IPS DF 6.9 (cell line): Measurements from ENCODE around the gene BRK1.
"Not testable (repeated sequence)": the region's sequence is repeated elsewhere in the genome, so short reads cannot be mapped to it uniquely, and the experiment has no call there.

ENCODE experiments used
- DNase-seq: peaks from one replicate; pipeline ENCODE4 v3.0.0-alpha.2; 2013; ENCODE audit warnings: low read depth, low spot score
- H3K27ac ChIP-seq: one replicate; pipeline ENCODE4 v1.5.1; 2013; ENCODE audit warnings: low read length, control low read depth
- H3K27me3 ChIP-seq: 2 replicates; pipeline ENCODE4 v1.6.1; 2013; ENCODE audit warnings: mild to moderate bottlenecking, low read length; ENCODE audit not compliant: control insufficient read depth, insufficient read depth
- H3K36me3 ChIP-seq: 2 replicates; pipeline ENCODE4 v1.6.1; 2013; ENCODE audit warnings: low read length; ENCODE audit not compliant: control insufficient read depth, insufficient read depth
- H3K4me1 ChIP-seq: 2 replicates; pipeline ENCODE4 v1.6.1; 2013; ENCODE audit warnings: low read length; ENCODE audit not compliant: control insufficient read depth, insufficient read depth
- H3K4me3 ChIP-seq: 2 replicates; pipeline ENCODE4 v1.5.1; 2013; ENCODE audit warnings: mild to moderate bottlenecking, low read length
- H3K9me3 ChIP-seq: 2 replicates; pipeline ENCODE4 v1.6.1; 2013; ENCODE audit warnings: low read length, inconsistent platforms; ENCODE audit not compliant: control insufficient read depth, insufficient read depth
- WGBS: extraction: QIAGEN DNeasy Blood & Tissue Kit; methylation state at CpG from one replicate; pipeline ENCODE4 v1.1.7; 2013; ENCODE audit warnings: mixed read lengths, missing lambda C conversion rate; ENCODE audit not compliant: insufficient read length, insufficient coverage; 5-methylcytosine and 5-hydroxymethylcytosine counted together

Gene BRK1

GRCh38 chr3:10115326-10116137, at the start of gene BRK1:
TSS of gene BRK1 (plus strand) at chr3:10115675. CDS start at chr3:10115702, 27 bp downstream.
- Histone ChIP-seq H3K4me3 (peak within 1 kb of the TSS; percentile 77), H3K4me1 (no peaks in the 10 kb centered on the region), H3K9me3 (no peaks in the 10 kb centered on the region), H3K27me3 (no peaks in the 10 kb centered on the region), H3K27ac (no peak within 1 kb of the TSS), H3K36me3 (no peaks in the 10 kb centered on the region)
- peak; percentile 68 for DNase-seq
- no CpG with 5 or more reads among the region's 54 CpGs for WGBS

DNA sequence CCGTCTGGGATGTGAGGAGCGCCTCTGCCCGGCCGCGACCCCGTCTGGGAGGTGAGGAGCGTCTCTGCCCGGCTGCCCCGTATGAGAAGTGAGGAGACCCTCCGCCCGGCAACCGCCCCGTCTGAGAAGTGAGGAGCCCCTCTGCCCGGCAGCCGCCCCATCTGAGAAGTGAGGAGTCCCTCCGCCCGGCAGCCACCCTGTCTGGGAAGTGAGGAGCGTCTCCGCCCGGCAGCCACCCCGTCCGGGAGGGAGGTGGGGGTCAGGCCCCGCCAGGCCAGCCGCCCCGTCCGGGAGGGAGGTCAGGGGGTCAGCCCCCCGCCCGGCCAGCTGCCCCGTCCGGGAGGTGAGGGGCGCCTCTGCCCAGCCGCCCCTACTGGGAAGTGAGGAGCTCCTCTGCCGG, 45.4 kb upstream of the BRK1 start:
- not testable (repeated sequence) for H3K9me3 ChIP-seq, H3K36me3 ChIP-seq

GRCh38 chr3:10074666-10075065, 40.8 kb upstream of the BRK1 start:
- H3K4me1 ChIP-seq: no peaks in the 10 kb centered on the region
- H3K36me3 ChIP-seq: peaks cover 8% of the 10 kb centered on the region; the same call in 1 of the 2 replicates
- H3K9me3 ChIP-seq: no peaks in the 10 kb centered on the region
- DNase-seq: no peak
- no peak overlapping the region for H3K27ac ChIP-seq
- H3K4me3 ChIP-seq: no peak overlapping the region
- H3K27me3 ChIP-seq: no peaks in the 10 kb centered on the region

More for the DNA sequence above, 45.4 kb upstream of the BRK1 start:
- no CpG with 5 or more reads among the region's 33 CpGs for WGBS
- H3K4me3 ChIP-seq, DNase-seq, H3K27ac ChIP-seq, H3K27me3 ChIP-seq, H3K4me1 ChIP-seq: not testable (repeated sequence)

DNA sequence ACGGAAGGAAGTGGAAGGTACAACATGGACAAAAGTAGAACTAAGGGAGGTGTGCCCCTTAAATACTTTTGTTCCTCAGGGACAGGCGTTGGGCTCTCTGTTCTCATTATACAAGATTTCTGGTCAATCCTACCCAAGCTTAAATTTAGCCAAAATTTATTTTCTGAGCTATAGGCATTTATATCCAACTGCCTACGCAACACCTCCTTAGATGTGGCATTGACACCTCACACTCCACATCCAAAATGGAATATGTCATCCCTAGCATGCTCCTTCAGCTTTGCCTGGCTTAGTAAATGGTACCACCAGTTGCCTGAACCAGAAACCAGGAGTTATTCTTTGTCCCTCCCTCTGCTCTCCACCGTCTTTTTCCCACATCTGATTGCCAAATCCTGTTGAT, 33.6 kb upstream of the BRK1 start:
- H3K9me3 ChIP-seq: no peaks in the 10 kb centered on the region
- H3K4me1 ChIP-seq: no peaks in the 10 kb centered on the region
- WGBS: no CpG with 5 or more reads among the region's 4 CpGs
- no peak overlapping the region for H3K27ac ChIP-seq
- no peak overlapping the region for H3K4me3 ChIP-seq
- no peaks in the 10 kb centered on the region for H3K27me3 ChIP-seq
- DNase-seq: no peak
- H3K36me3 ChIP-seq: peaks cover 17% of the 10 kb centered on the region; the same call in 1 of the 2 replicates

DNA sequence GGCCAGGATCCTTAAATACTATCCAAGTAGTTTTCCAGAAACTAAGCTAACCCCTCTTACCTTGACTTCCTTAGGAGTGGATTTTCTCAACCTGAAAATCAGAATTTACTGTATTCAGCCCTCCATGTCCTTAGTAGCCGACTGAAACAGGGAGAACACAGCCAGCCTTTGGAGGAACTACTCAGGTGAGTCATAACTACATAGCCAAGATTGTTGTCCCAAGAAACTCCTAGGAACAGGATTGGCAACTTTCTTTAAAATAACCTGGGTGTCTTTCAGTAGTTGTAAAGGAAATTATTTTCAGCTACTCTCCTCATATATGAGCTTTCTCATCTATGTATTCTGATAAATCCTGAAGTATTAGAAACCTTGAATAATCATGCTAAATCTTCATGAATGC, 29.7 kb upstream of the BRK1 start:
- no peaks in the 10 kb centered on the region for H3K4me1 ChIP-seq
- peaks cover 19% of the 10 kb centered on the region; the same call in 1 of the 2 replicates for H3K36me3 ChIP-seq
- no peaks in the 10 kb centered on the region for H3K9me3 ChIP-seq
- H3K27me3 ChIP-seq: no peaks in the 10 kb centered on the region
- no CpG with 5 or more reads among the region's 1 CpG for WGBS
- no peak overlapping the region for H3K4me3 ChIP-seq
- DNase-seq: no peak
- no peak overlapping the region for H3K27ac ChIP-seq

GRCh38 chr3:10088256-10088655, 27.2 kb upstream of the BRK1 start:
- DNase-seq: no peak
- Histone ChIP-seq H3K4me3 (no peak overlapping the region), H3K27ac (no peak overlapping the region), H3K27me3 (no peaks in the 10 kb centered on the region), H3K36me3 (peaks cover 25% of the 10 kb centered on the region; the same call in 1 of the 2 replicates), H3K4me1 (no peaks in the 10 kb centered on the region), H3K9me3 (no peaks in the 10 kb centered on the region)
- WGBS: no CpG with 5 or more reads among the region's 4 CpGs

GRCh38 chr3:10090179-10090578, 25.3 kb upstream of the BRK1 start:
- Histone ChIP-seq H3K27ac (no peak overlapping the region), H3K4me3 (no peak overlapping the region), H3K4me1 (no peaks in the 10 kb centered on the region), H3K36me3 (peaks cover 26% of the 10 kb centered on the region; the same call in 1 of the 2 replicates), H3K27me3 (no peaks in the 10 kb centered on the region; the same call in 1 of the 2 replicates), H3K9me3 (no peaks in the 10 kb centered on the region)
- WGBS: no CpG with 5 or more reads among the region's 6 CpGs
- DNase-seq: no peak

DNA sequence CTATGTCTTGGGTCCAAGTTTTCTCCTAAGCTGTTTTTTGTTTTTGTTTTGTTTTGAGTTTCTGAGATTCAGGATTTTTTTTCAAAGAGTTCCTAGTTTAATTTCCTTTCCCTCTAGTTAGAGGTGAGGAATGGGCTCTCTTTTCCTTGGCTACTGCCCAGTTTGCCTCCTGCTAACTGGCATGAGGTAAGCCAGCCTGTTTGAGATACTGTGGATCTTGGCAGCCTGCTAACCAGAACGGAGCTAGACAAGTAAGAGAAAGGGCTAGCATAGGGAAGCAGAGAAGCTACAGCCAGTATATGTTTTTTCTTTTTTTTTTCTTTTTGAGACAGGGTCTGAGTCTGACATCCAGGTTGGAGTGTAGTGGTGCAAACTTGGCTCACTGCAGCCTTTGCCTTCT, 24.7 kb upstream of the BRK1 start:
- H3K9me3 ChIP-seq, H3K4me3 ChIP-seq, H3K27me3 ChIP-seq, H3K27ac ChIP-seq, DNase-seq, H3K4me1 ChIP-seq: not testable (repeated sequence)
- WGBS: no CpG with 5 or more reads among the region's 1 CpG
- H3K36me3 ChIP-seq: peaks cover 27% of the 10 kb centered on the region; the same call in 1 of the 2 replicates

GRCh38 chr3:10091387-10091786, 24.1 kb upstream of the BRK1 start:
- H3K27me3 ChIP-seq, DNase-seq, H3K4me1 ChIP-seq, H3K4me3 ChIP-seq, H3K9me3 ChIP-seq, H3K27ac ChIP-seq: not testable (repeated sequence)
- H3K36me3 ChIP-seq: peaks cover 24% of the 10 kb centered on the region; the same call in 1 of the 2 replicates
- no CpG with 5 or more reads among the region's 2 CpGs for WGBS

GRCh38 chr3:10093678-10094077, 21.8 kb upstream of the BRK1 start:
- no peaks in the 10 kb centered on the region for H3K9me3 ChIP-seq
- H3K27me3 ChIP-seq: no peaks in the 10 kb centered on the region; the same call in 1 of the 2 replicates
- H3K4me3 ChIP-seq: no peak overlapping the region
- WGBS: no CpG with 5 or more reads among the region's 3 CpGs
- H3K27ac ChIP-seq: no peak overlapping the region
- no peaks in the 10 kb centered on the region for H3K4me1 ChIP-seq
- no peak for DNase-seq
- H3K36me3 ChIP-seq: peaks cover 16% of the 10 kb centered on the region; the same call in 1 of the 2 replicates

GRCh38 chr3:10099041-10099440, 16.4 kb upstream of the BRK1 start:
- peaks cover 7% of the 10 kb centered on the region; the same call in 1 of the 2 replicates for H3K36me3 ChIP-seq
- no CpG with 5 or more reads among the region's 5 CpGs for WGBS

More at GRCh38 chr3:10099041-10099440, 16.4 kb upstream of the BRK1 start:
- DNase-seq: no peak
- no peak overlapping the region for H3K4me3 ChIP-seq
- no peaks in the 10 kb centered on the region for H3K4me1 ChIP-seq
- H3K9me3 ChIP-seq: no peaks in the 10 kb centered on the region
- no peak overlapping the region for H3K27ac ChIP-seq
- H3K27me3 ChIP-seq: no peaks in the 10 kb centered on the region
